ENCODE results near the gene HSPA5. TPM values are rescaled to one million over a fixed set of nuclear protein-coding genes. Genes with fewer than 3 reads are reported as not detected.
"Not testable (repeated sequence)": the region's sequence is repeated elsewhere in the genome, so short reads cannot be mapped to it uniquely, and the experiment has no call there.

HSPA5 gene
- total and polyA plus RNA-seq, 7 experiments from 2014 or later: 127 to 248 (median 155) TPM

DNA sequence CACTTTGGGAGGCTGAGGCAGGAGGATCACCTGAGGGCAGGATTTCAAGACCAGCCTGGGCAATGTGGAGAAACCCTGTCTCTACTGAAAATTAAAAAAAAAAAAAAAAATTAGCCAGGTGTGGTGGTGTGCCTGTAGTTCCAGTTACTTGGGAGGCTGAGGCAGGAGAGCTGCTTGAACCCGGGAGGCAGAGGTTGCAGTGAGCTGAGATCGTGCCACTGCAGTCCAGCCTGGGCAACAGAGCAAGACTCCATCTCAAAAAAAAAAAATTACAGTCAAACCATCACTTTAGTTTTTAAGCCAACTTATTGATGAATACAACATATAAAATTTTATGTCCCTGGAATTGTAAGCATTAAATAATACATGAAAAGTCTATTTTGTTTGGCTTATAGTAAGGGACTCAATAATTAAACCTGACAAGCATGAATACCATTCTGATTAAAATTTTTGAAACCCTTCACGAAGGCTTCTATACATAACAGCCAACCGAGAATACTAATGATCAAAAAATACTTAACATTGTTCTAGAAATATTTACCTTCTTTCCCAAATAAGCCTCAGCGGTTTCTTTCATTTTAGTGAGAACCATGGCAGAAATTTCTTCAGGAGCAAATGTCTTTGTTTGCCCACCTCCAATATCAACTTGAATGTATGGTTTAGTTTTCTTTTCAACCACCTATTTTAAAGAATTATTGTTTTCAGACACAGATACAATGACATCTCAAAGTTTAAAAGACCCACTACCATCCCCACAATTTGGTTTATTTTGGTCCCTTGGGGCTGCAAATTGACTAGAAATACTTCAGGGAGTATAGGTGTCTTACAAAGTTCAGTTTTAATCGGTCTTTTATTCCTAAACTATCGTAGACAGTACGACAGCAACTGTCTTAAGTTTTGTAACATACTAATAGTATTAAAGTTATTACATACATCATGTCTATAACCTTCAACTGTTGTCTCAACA, 1.2 kb downstream of the HSPA5 start:
- CTCF ChIA-PET: no interaction called here
- peaks cover 48 to 50% of the 10 kb centered on the region in 2 donors for H3K4me1 ChIP-seq (ENCODE audit: control insufficient read depth in 2 of 2, insufficient read depth in 2 of 2, low read length in 2 of 2)

DNA sequence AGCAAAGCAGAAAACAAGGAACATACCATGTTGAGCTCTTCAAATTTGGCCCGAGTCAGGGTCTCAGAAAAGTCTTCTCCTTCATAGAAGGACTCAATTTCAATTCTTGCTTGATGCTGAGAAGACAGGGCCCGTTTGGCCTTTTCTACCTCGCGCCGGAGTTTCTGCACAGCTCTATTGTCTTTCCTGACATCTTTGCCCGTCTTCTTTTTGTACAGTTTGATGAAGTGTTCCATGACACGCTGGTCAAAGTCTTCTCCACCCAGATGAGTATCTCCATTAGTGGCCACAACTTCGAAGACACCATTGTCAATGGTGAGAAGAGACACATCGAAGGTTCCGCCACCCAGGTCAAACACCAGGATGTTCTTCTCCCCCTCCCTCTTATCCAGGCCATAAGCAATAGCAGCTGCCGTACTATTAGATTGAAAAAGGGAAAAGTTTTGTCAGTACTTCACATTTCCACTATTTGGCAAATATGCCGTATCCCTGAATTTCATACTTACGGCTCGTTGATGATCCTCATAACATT, 2.2 kb downstream of the HSPA5 start:
- peaks cover 24 to 58% (median 29%) of the 10 kb centered on the region in 3 experiments for H3K36me3 ChIP-seq (ENCODE audit: control insufficient read depth in 2 of 3, insufficient read depth in 3 of 3, low read length in 3 of 3)
- Mint-ChIP-seq H3K27ac (peak overlapping the region; percentile 15 to 100 (median 68)), H3K36me3 (peaks cover 9 to 58% (median 32%) of the 10 kb centered on the region in 5 donors), H3K4me1 (peaks cover 34 to 62% (median 59%) of the 10 kb centered on the region in 7 donors), H3K27me3 (peaks cover 0 to 5% (median 0%) of the 10 kb centered on the region in 5 donors), H3K9me3 (peaks cover 0 to 7% (median 0%) of the 10 kb centered on the region in 11 donors), H3K4me3 (peak overlapping the region; percentile 94 to 99 (median 98))
- POLR2A ChIA-PET: interaction anchor here (0.7 to 5.5 kb wide), 4 partner anchors 13 to 46 kb away, joined by 4 to 37 read pairs (median 6); partner anchors contain the start of gene RABEPK
- peak overlapping the region; percentile 1 for H3K4me3 ChIP-seq (ENCODE audit: low read length)
- no peaks in the 10 kb centered on the region for H3K27me3 ChIP-seq (ENCODE audit: control insufficient read depth in 2 of 2, insufficient read depth in 2 of 2, low read length in 2 of 2)
- DNase-seq (no peak), ATAC-seq (no peak)
- peak overlapping the region; percentile 97 for H3K27ac ChIP-seq (ENCODE audit: low read depth, low read length)
- intact Hi-C loops (cut with micrococcal nuclease): no loop called here
- H3K9me3 ChIP-seq (ENCODE audit: control insufficient read depth in 2 of 3, low read length in 3 of 3): no peaks in the 10 kb centered on the region
- H3K4me1 ChIP-seq (ENCODE audit: control insufficient read depth in 2 of 2, insufficient read depth in 2 of 2, low read length in 2 of 2): peaks cover 48 to 50% of the 10 kb centered on the region in 2 donors
- CTCF ChIA-PET: no interaction called here

More for the DNA sequence above, 1.2 kb downstream of the HSPA5 start:
- H3K27me3 ChIP-seq (ENCODE audit: control insufficient read depth in 2 of 2, insufficient read depth in 2 of 2, low read length in 2 of 2): no peaks in the 10 kb centered on the region
- peaks cover 24 to 52% (median 27%) of the 10 kb centered on the region in 3 experiments for H3K36me3 ChIP-seq (ENCODE audit: control insufficient read depth in 2 of 3, insufficient read depth in 3 of 3, low read length in 3 of 3)
- no peak for DNase-seq
- peaks cover 0 to 7% (median 0%) of the 10 kb centered on the region in 11 donors for H3K9me3 Mint-ChIP-seq
- peaks cover 0 to 5% (median 0%) of the 10 kb centered on the region in 5 donors for H3K27me3 Mint-ChIP-seq
- intact Hi-C loops (cut with micrococcal nuclease): loop anchor here (2.0 to 5.0 kb wide), 6 partner anchors 97 to 507 kb away; partner anchors contain the start of genes MAPKAP1 (in 1 of the 2), NR6A1 (in 1 of the 2), PBX3 (in 1 of the 2) and SCAI (in 1 of the 2)
- peak overlapping the region; percentile 97 for H3K27ac ChIP-seq (ENCODE audit: low read depth, low read length)
- H3K9me3 ChIP-seq (ENCODE audit: control insufficient read depth in 2 of 3, low read length in 3 of 3): no peaks in the 10 kb centered on the region
- peak overlapping the region; percentile 85 for H3K4me3 ChIP-seq (ENCODE audit: low read length)
- POLR2A ChIA-PET: interaction anchor here (1.1 to 6.0 kb wide), 9 partner anchors 8 to 114 kb away, joined by 3 to 192 read pairs (median 8); partner anchors contain the start of genes GAPVD1, RABEPK and SCAI
- H3K4me1 Mint-ChIP-seq: peaks cover 34 to 60% (median 56%) of the 10 kb centered on the region in 7 donors
- no peak for ATAC-seq
- H3K27ac Mint-ChIP-seq: peak overlapping the region; percentile 96 to 100 (median 99)
- H3K36me3 Mint-ChIP-seq: peaks cover 9 to 58% (median 32%) of the 10 kb centered on the region in 5 donors
- H3K4me3 Mint-ChIP-seq: peak overlapping the region; percentile 94 to 99 (median 98)

DNA sequence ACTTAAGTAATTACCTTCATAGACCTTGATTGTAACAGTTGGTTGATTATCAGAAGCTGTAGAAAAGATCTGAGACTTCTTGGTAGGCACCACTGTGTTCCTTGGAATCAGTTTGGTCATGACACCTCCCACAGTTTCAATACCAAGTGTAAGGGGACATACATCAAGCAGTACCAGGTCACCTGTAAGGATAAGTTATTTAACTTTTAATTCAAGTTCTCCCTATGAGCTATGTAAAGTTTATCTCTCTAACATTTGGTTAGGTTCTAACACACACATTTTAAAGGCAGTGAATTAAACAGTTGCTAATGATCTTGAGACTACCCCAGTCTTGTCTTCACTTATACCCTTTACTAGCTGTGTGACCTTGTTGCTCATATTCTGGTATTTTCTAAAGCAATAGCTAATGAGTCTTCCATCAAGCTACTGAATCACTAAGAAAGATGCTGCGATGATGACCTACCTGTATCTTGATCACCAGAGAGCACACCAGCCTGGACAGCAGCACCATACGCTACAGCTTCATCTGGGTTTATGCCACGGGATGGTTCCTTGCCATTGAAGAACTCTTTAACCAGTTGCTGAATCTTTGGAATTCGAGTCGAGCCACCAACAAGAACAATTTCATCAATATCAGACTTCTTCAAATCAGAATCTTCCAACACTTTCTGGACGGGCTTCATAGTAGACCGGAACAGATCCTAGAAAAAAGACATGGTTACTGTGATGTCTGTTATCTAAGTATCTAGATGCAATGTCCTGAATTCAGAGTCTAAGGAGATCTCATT, 2.8 kb downstream of the HSPA5 start:
- Mint-ChIP-seq H3K4me3 (peak overlapping the region; percentile 94 to 99 (median 98)), H3K9me3 (peaks cover 0 to 7% (median 0%) of the 10 kb centered on the region in 11 donors), H3K27me3 (peaks cover 0 to 5% (median 0%) of the 10 kb centered on the region in 5 donors), H3K4me1 (peaks cover 34 to 63% (median 59%) of the 10 kb centered on the region in 7 donors), H3K36me3 (peaks cover 9 to 61% (median 36%) of the 10 kb centered on the region in 5 donors), H3K27ac (peak overlapping the region; percentile 15 to 100 (median 68))
- POLR2A ChIA-PET: interaction anchor here (0.7 to 5.5 kb wide), 5 partner anchors 13 to 68 kb away, joined by 4 to 37 read pairs (median 4); partner anchors contain the start of gene RABEPK
- H3K4me3 ChIP-seq (ENCODE audit: low read length): peak overlapping the region; percentile 2
- no peaks in the 10 kb centered on the region for H3K9me3 ChIP-seq (ENCODE audit: control insufficient read depth in 2 of 3, low read length in 3 of 3)
- CTCF ChIA-PET: no interaction called here
- H3K4me1 ChIP-seq (ENCODE audit: control insufficient read depth in 2 of 2, insufficient read depth in 2 of 2, low read length in 2 of 2): peaks cover 48 to 50% of the 10 kb centered on the region in 2 donors
- intact Hi-C loops (cut with micrococcal nuclease): no loop called here
- no peaks in the 10 kb centered on the region for H3K27me3 ChIP-seq (ENCODE audit: control insufficient read depth in 2 of 2, insufficient read depth in 2 of 2, low read length in 2 of 2)
- H3K27ac ChIP-seq (ENCODE audit: low read depth, low read length): peak overlapping the region; percentile 37
- H3K36me3 ChIP-seq (ENCODE audit: control insufficient read depth in 2 of 3, insufficient read depth in 3 of 3, low read length in 3 of 3): peaks cover 24 to 63% (median 33%) of the 10 kb centered on the region in 3 experiments
- ATAC-seq (no peak), DNase-seq (no peak)

DNA sequence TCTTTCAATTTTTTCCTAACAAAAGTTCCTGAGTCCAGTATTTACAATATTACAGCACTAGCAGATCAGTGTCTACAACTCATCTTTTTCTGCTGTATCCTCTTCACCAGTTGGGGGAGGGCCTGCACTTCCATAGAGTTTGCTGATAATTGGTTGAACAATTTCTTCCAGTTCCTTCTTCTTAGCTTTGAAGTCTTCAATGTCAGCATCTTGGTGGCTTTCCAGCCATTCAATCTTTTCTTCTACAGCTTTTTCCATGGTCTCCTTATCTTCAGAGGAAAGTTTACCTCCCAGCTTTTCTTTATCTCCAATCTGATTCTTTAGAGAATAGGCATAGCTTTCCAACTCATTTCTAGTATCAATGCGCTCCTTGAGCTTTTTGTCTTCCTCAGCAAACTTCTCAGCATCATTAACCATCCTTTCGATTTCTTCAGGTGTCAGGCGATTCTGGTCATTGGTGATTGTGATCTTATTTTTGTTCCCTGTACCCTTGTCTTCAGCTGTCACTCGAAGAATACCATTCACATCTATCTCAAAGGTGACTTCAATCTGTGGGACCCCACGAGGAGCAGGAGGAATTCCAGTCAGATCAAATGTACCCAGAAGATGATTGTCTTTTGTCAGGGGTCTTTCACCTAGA, 4.5 kb downstream of the HSPA5 start:
- Mint-ChIP-seq H3K36me3 (peaks cover 9 to 59% (median 36%) of the 10 kb centered on the region in 5 donors), H3K4me3 (peak overlapping the region; percentile 0 to 98 (median 38)), H3K4me1 (peaks cover 31 to 55% (median 51%) of the 10 kb centered on the region in 7 donors), H3K27ac (peak overlapping the region; percentile 6 to 79 (median 43))
- ChIA-PET CTCF (interaction anchor here (0.6 kb wide), 1 partner anchor 72 kb away, joined by 6 read pairs; no protein-coding TSS in a partner anchor), POLR2A (interaction anchor here (0.7 to 5.5 kb wide), 3 partner anchors 37 to 46 kb away, joined by 3 to 37 read pairs (median 5); partner anchors contain the start of gene RABEPK)
- H3K9me3 Mint-ChIP-seq; H3K4me3 ChIP-seq (ENCODE audit: low read length); DNase-seq; H3K9me3 ChIP-seq (ENCODE audit: control insufficient read depth in 2 of 3, low read length in 3 of 3); intact Hi-C loops (cut with micrococcal nuclease); H3K27me3 Mint-ChIP-seq; ATAC-seq; H3K27ac ChIP-seq (ENCODE audit: low read depth, low read length); H3K27me3 ChIP-seq (ENCODE audit: control insufficient read depth in 2 of 2, insufficient read depth in 2 of 2, low read length in 2 of 2): not testable (repeated sequence)
- H3K36me3 ChIP-seq (ENCODE audit: control insufficient read depth in 2 of 3, insufficient read depth in 3 of 3, low read length in 3 of 3): peaks cover 24 to 71% (median 33%) of the 10 kb centered on the region in 3 experiments
- peaks cover 41 to 42% of the 10 kb centered on the region in 2 donors for H3K4me1 ChIP-seq (ENCODE audit: control insufficient read depth in 2 of 2, insufficient read depth in 2 of 2, low read length in 2 of 2)

DNA sequence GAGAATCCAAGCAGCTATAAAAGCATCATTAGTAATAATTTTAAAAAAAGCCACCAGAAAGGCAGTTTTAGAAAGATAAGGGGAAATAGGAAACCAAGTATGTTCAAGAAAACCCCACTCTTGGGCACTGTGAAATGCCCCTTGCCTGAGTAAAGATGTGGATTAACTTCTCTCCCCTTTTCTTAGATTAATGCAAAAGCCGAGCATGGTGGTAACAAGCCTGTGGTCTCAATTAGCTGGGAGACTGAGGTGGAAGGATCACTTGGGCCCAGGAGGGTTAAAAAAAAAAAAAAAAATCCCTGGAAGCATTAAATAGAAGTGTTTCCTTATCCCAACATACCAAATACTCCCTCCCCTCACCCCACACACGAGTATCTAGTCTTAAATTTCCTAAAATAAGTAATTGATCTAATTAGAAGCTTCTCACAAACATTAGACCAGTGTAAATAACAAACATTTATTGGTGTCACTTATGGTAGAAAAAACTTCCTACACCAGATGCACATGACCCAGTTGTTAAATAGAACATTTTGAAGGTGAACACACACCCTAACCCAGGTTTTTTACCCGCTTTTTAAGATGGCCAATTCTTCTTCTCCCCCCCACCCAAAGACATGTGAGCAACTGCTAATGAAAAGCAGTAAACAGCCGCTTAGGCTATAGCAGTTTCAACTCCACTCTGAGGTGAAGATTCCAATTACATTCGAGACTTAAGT, 5.2 kb downstream of the HSPA5 start:
- no peak overlapping the region for H3K4me3 ChIP-seq (ENCODE audit: low read length)
- ChIA-PET POLR2A (interaction anchor here (0.6 to 5.5 kb wide), 4 partner anchors 25 to 50 kb away, joined by 3 to 37 read pairs (median 4); partner anchors contain the start of gene RABEPK), CTCF (interaction anchor here (1.3 kb wide), 1 partner anchor 12 kb away, joined by 3 read pairs; no protein-coding TSS in a partner anchor)
- peak overlapping the region in 9 of 10 donors; percentile 28 to 98 (median 58) for H3K4me3 Mint-ChIP-seq
- H3K27me3 ChIP-seq (ENCODE audit: control insufficient read depth in 2 of 2, insufficient read depth in 2 of 2, low read length in 2 of 2): no peaks in the 10 kb centered on the region
- DNase-seq: no peak
- intact Hi-C loops (cut with micrococcal nuclease): no loop called here
- H3K4me1 Mint-ChIP-seq: peaks cover 31 to 54% (median 50%) of the 10 kb centered on the region in 7 donors
- peaks cover 41 to 42% of the 10 kb centered on the region in 2 donors for H3K4me1 ChIP-seq (ENCODE audit: control insufficient read depth in 2 of 2, insufficient read depth in 2 of 2, low read length in 2 of 2)
- peak overlapping the region in 8 of 9 donors; percentile 6 to 79 (median 46) for H3K27ac Mint-ChIP-seq
- H3K36me3 Mint-ChIP-seq: peaks cover 9 to 56% (median 35%) of the 10 kb centered on the region in 5 donors
- H3K9me3 ChIP-seq (ENCODE audit: control insufficient read depth in 2 of 3, low read length in 3 of 3): no peaks in the 10 kb centered on the region
- H3K36me3 ChIP-seq (ENCODE audit: control insufficient read depth in 2 of 3, insufficient read depth in 3 of 3, low read length in 3 of 3): peaks cover 24 to 76% (median 33%) of the 10 kb centered on the region in 3 experiments
- H3K9me3 Mint-ChIP-seq: peaks cover 0 to 2% (median 0%) of the 10 kb centered on the region in 11 donors
- no peak overlapping the region for H3K27ac ChIP-seq (ENCODE audit: low read depth, low read length)
- ATAC-seq: no peak
- H3K27me3 Mint-ChIP-seq: peaks cover 0 to under 1% (median 0%) of the 10 kb centered on the region in 5 donors

All from naive thymus-derived CD4-positive, alpha-beta T cell (primary cell).